GM12864 (cell line): Measurements from ENCODE around the gene MNS1.
"Not testable (repeated sequence)": the region's sequence is repeated elsewhere in the genome, so short reads cannot be mapped to it uniquely, and the experiment has no call there.

Experiments used
- DNase-seq: peaks from one replicate; pipeline ENCODE4 v3.0.0-alpha.2; 2011; ENCODE audit warnings: low read depth
- H3K4me3 ChIP-seq: 2 replicates; pipeline ENCODE4 v1.5.1; 2011; ENCODE audit warnings: mild to moderate bottlenecking, low read depth, low read length, control low read depth
- TF ChIP-seq, protein P1 (sequence below): IDR thresholded peaks from 2 replicates; pipeline ENCODE4 v1.5.1; 2011; ENCODE audit warnings: low read depth, mild to moderate bottlenecking, moderate library complexity, low read length, control low read depth, inconsistent platforms; ENCODE audit errors: missing control alignments

MNS1 gene

DNA sequence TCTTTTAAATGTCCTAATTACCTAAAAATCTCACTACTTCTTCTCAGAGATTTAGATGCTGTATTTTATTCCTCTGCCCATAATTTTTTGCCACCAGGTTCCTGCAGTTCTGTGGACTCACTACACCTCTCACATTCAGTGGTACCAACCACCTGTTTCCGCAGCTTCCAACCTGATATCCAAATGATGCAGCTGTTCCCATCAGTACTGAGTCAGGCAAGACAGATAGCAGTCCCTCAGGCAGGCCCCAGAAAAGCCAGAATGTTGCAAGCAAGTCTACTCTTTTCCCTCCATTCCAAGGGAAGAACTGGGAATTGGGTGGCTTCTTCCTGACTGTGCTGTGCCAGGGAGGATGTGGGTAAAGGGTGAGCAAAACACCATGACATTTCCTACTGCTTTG is 39.0 kb downstream of the MNS1 start:
- DNase-seq, result no peak
- TF ChIP-seq, protein P1, sequence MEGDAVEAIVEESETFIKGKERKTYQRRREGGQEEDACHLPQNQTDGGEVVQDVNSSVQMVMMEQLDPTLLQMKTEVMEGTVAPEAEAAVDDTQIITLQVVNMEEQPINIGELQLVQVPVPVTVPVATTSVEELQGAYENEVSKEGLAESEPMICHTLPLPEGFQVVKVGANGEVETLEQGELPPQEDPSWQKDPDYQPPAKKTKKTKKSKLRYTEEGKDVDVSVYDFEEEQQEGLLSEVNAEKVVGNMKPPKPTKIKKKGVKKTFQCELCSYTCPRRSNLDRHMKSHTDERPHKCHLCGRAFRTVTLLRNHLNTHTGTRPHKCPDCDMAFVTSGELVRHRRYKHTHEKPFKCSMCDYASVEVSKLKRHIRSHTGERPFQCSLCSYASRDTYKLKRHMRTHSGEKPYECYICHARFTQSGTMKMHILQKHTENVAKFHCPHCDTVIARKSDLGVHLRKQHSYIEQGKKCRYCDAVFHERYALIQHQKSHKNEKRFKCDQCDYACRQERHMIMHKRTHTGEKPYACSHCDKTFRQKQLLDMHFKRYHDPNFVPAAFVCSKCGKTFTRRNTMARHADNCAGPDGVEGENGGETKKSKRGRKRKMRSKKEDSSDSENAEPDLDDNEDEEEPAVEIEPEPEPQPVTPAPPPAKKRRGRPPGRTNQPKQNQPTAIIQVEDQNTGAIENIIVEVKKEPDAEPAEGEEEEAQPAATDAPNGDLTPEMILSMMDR, result no peak
- H3K4me3 ChIP-seq, result no peak overlapping the region

DNA sequence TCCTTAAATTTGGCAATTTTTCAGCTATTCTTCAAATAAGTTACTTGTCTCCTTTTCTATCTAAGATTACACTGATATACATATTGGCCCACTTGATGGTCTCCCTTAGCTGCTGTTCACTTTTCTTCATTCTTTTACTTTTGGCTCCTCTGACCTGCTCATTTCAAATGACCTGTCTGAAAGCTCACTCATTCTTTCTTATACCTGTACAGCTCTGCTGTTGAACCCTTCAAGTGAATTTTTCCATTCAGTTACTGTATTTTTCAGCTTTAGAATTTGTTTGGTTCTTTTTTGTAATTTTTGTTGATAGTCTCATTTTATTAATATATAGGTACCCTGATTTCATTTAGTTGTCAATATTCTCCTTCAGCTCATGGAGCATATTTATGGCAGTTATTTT is 39.7 kb downstream of the MNS1 start:
- TF ChIP-seq, protein P1, result no peak
- DNase-seq, result no peak
- H3K4me3 ChIP-seq, result no peak overlapping the region

DNA sequence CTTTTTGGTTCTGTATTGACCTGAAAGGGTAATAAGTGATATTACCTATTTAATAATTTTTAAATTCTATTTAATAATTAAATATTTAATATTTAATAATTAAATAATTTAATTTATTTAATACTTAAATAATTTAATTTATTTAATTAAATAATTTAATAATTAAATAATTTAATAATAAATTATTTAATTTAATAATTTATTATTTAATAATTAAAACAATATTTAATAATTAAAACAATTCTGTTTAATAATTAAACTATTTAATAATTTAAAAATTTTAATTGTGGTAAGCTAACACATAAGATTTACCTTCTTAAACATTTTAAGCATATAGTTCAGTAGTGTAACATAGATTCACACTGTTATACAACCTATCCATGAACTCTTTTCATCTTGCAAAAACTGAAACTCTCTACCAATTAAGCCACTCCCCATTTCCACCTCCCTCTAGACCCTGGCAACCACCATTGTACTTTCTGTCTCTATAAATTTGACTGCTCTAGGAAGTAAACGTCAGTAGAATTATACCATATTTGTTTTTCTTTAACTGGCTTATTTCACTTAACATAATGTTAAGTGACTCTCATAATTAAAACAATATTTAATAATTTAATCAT is 51.7 kb downstream of the MNS1 start:
- DNase-seq, result not testable (repeated sequence)

DNA sequence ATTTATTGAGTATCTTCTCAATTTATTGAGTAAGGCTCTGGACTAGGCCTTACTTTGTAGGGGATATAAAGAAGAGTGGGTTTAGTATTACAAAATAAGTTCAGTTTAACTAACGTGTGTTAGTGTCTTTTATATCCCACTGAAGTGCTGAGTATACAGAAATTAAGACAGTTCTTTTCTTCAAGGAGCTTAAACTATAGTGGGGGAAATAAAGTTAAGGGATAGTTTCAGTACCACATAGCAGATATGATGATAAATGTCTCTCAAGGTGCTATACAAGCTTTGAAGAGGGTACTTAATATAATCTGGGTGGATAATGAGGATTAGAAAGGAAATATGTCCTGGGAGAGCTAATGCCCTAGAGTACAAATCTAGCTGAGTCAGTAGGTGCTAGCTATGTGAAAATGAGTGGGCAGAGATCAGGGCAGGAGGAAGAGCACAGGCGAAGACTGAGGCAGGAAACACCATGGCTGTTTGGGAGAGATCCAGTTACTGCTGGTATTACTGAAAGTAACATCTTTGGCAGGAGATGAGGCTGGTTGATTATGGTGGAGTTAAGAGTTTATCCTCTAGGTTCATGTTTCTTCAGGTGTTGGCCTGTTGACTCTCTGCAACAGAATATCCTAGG is 53.7 kb downstream of the MNS1 start:
- H3K4me3 ChIP-seq, result no peak overlapping the region

More for the DNA sequence above, 51.7 kb downstream of the MNS1 start:
- H3K4me3 ChIP-seq, result not testable (repeated sequence)

DNA sequence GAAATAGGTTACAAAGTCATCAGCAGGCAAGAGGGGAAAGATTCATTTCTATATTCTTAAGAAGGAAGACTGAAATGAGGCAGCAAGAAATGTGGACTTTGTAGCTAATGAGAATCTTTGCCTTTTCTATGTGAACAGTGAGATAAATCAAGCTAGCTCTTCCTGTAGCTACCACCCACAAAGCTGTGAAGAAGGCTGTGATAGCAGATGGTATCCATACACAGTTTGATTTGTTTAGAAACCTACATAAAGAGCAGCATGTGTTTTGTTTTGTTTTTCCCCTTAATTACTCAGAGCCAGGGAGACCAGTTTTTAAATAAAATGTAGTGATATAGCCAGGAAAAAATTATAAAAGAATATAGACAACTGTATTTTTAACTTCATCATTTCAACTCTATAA is 54.2 kb downstream of the MNS1 start:
- TF ChIP-seq, protein P1, result no peak
- DNase-seq, result no peak
- no peak overlapping the region for H3K4me3 ChIP-seq

More for the DNA sequence above, 53.7 kb downstream of the MNS1 start:
- no peak for DNase-seq
- TF ChIP-seq, protein P1, result no peak

DNA sequence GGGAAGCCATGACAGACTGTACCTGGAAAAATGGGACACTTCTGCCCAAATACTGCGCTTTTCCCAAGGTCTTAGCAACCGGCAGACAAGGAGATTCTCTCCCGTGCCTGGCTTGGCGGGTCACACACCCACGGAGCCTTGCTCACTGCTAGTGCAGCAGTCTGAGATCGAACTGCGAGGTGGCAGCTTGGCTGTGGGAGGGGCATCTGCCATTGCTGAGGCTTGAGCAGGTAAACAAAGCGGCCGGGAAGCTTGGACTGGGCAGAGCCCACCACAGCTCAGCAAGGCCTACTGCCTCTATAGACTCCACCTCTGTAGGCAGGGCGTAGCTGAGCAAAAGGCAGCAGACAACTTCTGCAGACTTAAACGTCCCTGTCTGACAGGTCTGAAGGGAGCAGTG is 65.7 kb downstream of the MNS1 start:
- H3K4me3 ChIP-seq, DNase-seq: not testable (repeated sequence)

DNA sequence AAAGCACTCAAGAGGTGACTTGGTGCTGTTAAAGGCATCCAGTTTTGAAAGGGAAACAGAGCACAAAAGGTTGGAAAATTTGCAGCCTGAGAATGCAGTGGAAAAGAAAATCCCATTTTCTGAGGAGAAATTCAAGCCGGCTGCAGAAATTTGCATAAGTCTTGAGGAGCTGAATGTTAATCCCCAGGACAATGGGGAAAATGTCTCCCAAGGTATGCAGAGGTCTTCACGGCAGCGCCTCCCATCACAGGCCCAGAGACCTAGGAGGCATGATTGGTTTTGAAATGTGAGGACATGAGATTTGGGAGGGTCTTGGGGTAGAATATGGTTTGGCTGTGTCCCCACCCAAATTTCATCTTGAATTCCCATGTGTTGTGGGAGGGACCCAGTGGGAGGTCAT is 67.6 kb downstream of the MNS1 start:
- DNase-seq, H3K4me3 ChIP-seq: not testable (repeated sequence)

DNA sequence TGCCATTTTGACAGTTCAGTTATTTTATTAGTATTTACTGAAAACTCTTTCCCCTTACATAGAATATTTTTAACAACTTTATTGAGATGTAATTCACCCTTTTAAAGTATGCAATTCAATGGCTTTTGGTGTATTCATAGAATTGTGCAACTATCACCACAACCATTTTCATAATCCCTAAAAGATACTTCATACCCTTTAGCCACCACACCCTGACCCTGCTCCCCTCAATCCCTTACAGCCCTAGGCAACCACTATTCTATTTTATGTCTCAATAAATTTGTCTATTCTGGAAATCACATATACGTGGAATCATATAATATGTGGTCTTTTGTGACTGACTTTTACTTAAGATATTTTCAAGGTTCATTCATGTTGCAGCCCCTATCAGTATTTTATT is 70.0 kb downstream of the MNS1 start:
- no peak for DNase-seq
- H3K4me3 ChIP-seq, result no peak overlapping the region
- TF ChIP-seq, protein P1, result no peak

DNA sequence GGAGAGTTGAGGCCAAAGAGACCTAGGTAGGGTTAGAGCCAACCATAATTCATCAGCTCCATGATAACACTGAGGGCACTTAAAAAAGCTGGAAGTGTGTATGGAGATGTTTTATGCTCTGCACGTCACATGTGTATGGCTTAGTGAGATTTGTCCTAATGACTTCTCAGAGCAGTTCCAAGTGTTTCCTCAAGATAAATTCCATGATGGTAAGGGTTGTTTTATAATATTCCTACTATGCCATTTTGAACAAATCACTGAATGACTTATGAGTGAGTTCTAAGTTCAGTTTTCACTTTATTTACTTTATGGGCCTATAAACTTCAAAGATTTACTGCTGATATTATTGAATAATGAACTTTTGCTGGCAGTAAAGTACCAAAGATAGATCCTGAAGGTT is 71.7 kb downstream of the MNS1 start:
- TF ChIP-seq, protein P1, result no peak
- H3K4me3 ChIP-seq, result no peak overlapping the region
- no peak for DNase-seq
